ENCODE results near the gene CWC25. TPM values are rescaled to one million over a fixed set of nuclear protein-coding genes. Genes with fewer than 3 reads are reported as not detected.

Gene CWC25
- total and polyA plus RNA-seq, 2 of the 13 experiments (the other 11 are each of a cell fraction or from before 2014, with no cell fraction given), result 15.6 to 22.7 TPM

GRCh38 chr17:38752308-38753070, 72.6 kb downstream of the CWC25 start, which contains the start of gene PSMB3 (continued):
- TF ChIP-seq ZNF619 (CRISPR knock-in tag; IDR thresholded peaks at IDR 0.05) (no peak; the same call in 1 of the 2 replicates), ZNF816 (CRISPR knock-in tag; IDR thresholded peaks at IDR 0.05; ENCODE audit: borderline replicate concordance) (no peak), MAFG (CRISPR knock-in tag; IDR thresholded peaks at IDR 0.05) (no peak), ZNF253 (CRISPR knock-in tag; IDR thresholded peaks at IDR 0.05; ENCODE audit: borderline replicate concordance) (0 out of 2 replicates have a peak, but pooled peaks have one; percentile 68), HOXA5 (CRISPR knock-in tag; IDR thresholded peaks at IDR 0.05) (no peak; the same call in 1 of the 2 replicates), CHD2 (IDR thresholded peaks at IDR 0.05; ENCODE audit: low read depth, low read length) (peak; percentile 79), ZNF660 (CRISPR knock-in tag; IDR thresholded peaks at IDR 0.05; ENCODE audit: borderline replicate concordance, low read depth) (no peak), ZNF333 (CRISPR knock-in tag; IDR thresholded peaks at IDR 0.05; ENCODE audit: borderline replicate concordance) (no peak; the same call in 1 of the 2 replicates), SP1 (IDR thresholded peaks at IDR 0.05) (no peak), SP1 (CRISPR knock-in tag; IDR thresholded peaks at IDR 0.05) (peak; percentile 89), ATF2 (CRISPR knock-in tag; IDR thresholded peaks at IDR 0.05) (peak; percentile 84), TCF7 (IDR thresholded peaks at IDR 0.05; ENCODE audit: low read depth) (no peak), ZNF766 (CRISPR knock-in tag; IDR thresholded peaks at IDR 0.05; ENCODE audit: borderline replicate concordance) (peak; percentile 54; the same call in 1 of the 2 replicates), KAT7 (CRISPR knock-in tag; IDR thresholded peaks at IDR 0.05; ENCODE audit: borderline replicate concordance) (peak; percentile 56), SMARCE1 (IDR thresholded peaks at IDR 0.05; ENCODE audit: borderline replicate concordance) (no peak), ZNF605 (CRISPR knock-in tag; IDR thresholded peaks at IDR 0.05) (peak; percentile 6; the same call in 1 of the 2 replicates), ZNF549 (CRISPR knock-in tag; IDR thresholded peaks at IDR 0.05) (no peak), SMAD3 (CRISPR knock-in tag; IDR thresholded peaks at IDR 0.05) (peak; percentile 57; the same call in 1 of the 2 replicates), FOXO1 (CRISPR knock-in tag; IDR thresholded peaks at IDR 0.05) (no peak), LCORL (IDR thresholded peaks at IDR 0.05) (no peak), LCORL (CRISPR knock-in tag; IDR thresholded peaks at IDR 0.05) (no peak), ZFP37 (CRISPR knock-in tag; IDR thresholded peaks at IDR 0.05; ENCODE audit: borderline replicate concordance) (no peak), ZNF12 (CRISPR knock-in tag; IDR thresholded peaks at IDR 0.05) (peak; percentile 35), ZNF484 (CRISPR knock-in tag; IDR thresholded peaks at IDR 0.05; ENCODE audit: borderline replicate concordance, low read depth) (no peak), HOXA7 (CRISPR knock-in tag; IDR thresholded peaks at IDR 0.05) (no peak), GLMP (CRISPR knock-in tag; IDR thresholded peaks at IDR 0.05; ENCODE audit: borderline replicate concordance) (no peak), KLF12 (CRISPR knock-in tag; IDR thresholded peaks at IDR 0.05; ENCODE audit: borderline replicate concordance) (peak; percentile 69; the same call in 1 of the 2 replicates), SKI (IDR thresholded peaks at IDR 0.05; ENCODE audit: partially characterized antibody) (peak; percentile 28), E2F5 (CRISPR knock-in tag; conservative IDR thresholded peaks at IDR 0.05) (peak; percentile 95)

All from HepG2 (cell line).